ENCODE results near the gene CA12.

CA12 gene

GRCh38 chr15:63306492-63307073, 75.1 kb downstream of the CA12 start:
- no peak for DNase-seq (ENCODE audit: low read depth)

- no peak for DNase-seq (ENCODE audit: low read depth)
Measured at GRCh38 chr15:63305260-63305659, 76.4 kb downstream of the CA12 start.

DNA sequence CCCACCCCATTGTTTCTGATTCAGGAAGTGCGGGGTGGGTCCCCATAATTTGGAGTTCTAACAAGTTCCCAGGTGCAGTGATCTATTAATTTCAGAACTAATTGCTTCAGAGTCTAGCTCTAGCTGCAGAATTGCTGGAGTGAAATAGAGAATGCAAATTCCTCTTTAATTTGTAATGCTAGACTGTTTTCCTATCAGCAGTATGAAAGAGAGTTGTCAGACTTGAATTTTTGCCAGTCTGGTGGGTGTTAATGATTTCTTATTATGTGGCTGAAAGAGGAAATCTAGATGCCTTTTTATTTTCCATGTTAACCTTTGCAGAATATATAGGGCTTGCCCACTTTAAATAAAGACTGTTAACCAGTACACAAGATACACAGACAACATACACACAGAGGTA, 80.6 kb downstream of the CA12 start:
- no peak for DNase-seq (ENCODE audit: low read depth)

- DNase-seq (ENCODE audit: low read depth), result no peak
Measured at GRCh38 chr15:63299943-63300575, 81.6 kb downstream of the CA12 start.

GRCh38 chr15:63296195-63296594, 85.5 kb downstream of the CA12 start:
- DNase-seq (ENCODE audit: low read depth), result no peak

GRCh38 chr15:63295341-63295740, 86.3 kb downstream of the CA12 start:
- no peak for DNase-seq (ENCODE audit: low read depth)

GRCh38 chr15:63294359-63294758, 87.3 kb downstream of the CA12 start:
- DNase-seq (ENCODE audit: low read depth), result no peak

- DNase-seq (ENCODE audit: low read depth), result no peak
Measured at GRCh38 chr15:63292771-63293170, 88.9 kb downstream of the CA12 start.

DNA sequence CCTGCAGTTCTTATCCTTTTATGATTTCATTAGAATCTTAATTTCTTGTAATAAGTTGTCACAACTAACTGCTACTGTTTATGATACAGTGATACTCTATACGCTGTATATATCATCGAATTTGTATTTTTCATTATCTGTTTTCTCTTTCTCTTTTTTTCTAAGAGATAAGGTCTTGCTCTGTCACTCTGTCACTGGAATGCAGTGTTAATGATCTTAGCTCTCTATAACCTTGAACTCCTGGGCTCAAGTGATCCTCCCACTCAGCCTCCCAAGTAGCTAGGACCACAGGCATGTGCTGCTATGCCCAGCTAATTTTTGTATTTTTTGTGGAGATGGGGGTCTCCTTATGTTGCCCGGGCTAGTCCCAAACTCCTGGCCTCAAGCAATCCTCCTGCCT, 89.4 kb downstream of the CA12 start:
- DNase-seq (ENCODE audit: low read depth), result no peak

GRCh38 chr15:63291507-63291906, 90.1 kb downstream of the CA12 start:
- no peak for DNase-seq (ENCODE audit: low read depth)

DNA sequence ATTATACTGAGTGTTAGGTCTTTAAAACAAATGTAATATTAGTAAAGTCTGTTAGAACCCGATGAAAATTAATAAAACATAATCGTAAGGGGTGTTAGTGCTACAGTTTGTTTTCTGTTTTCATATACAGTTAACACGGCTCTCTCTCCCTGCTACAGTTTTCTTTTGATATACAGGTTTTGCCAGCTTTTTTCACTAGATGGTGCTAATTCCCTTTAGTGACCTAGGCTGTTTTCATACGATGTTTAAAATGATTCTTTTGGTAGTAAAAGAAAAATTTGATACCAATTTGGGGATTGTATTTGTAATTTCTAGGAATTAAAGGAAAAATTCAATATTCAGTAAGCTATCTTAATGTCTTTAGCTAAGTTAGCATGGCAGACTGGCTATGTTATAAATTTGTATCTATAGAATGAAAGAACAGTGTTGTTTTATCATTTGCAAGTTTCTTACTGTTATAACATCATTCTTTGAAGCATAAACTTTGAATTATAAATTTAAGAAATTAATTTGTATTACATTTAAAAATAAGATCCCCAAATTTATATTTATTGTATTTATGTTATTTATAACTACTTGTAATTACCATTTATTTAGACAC, 92.8 kb downstream of the CA12 start:
- DNase-seq (ENCODE audit: low read depth), result no peak

GRCh38 chr15:63288342-63288741, 93.3 kb downstream of the CA12 start:
- no peak for DNase-seq (ENCODE audit: low read depth)

- DNase-seq (ENCODE audit: low read depth), result no peak
Measured at GRCh38 chr15:63287109-63287508, 94.5 kb downstream of the CA12 start.

DNA sequence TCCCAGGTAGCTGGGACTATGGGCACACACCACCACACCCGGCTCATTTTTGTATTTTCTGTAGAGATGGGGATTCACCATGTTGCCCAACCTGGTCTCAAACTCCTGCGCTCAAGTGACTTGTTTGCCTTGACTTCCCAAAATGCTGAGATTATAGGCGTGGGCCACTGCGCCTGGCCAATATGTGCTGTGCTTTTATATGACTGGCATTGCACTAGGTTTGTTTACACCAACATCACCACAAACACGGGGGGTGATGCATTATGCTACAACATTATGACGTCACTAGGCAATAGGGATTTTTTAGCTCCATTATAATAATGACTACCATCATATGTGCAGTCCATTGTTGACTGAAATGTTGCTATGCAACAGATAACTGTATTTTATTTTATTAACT, 97.3 kb downstream of the CA12 start:
- no peak for DNase-seq (ENCODE audit: low read depth)

DNA sequence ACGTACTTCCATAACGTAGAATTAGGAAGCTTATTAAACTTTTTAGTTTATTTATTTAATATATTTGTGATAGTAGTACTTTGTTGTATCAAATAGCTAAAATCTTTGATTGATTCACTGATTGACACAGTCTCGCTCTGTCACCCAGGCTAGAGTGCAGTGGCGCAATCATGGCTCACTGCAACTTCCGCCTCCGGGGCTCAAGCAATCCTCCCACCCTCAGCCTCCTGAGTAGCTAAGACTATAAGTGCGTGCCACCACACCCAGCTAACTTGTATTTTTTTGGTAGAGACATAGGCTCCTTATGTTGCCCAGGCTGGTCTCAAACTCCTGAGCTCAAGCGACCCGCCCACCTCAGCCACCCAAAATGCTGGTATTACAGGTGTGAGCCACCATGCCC, 98.5 kb downstream of the CA12 start:
- DNase-seq (ENCODE audit: low read depth), result no peak

- no peak for DNase-seq (ENCODE audit: low read depth)
Measured at GRCh38 chr15:63277893-63278456, 103.7 kb downstream of the CA12 start.

DNA sequence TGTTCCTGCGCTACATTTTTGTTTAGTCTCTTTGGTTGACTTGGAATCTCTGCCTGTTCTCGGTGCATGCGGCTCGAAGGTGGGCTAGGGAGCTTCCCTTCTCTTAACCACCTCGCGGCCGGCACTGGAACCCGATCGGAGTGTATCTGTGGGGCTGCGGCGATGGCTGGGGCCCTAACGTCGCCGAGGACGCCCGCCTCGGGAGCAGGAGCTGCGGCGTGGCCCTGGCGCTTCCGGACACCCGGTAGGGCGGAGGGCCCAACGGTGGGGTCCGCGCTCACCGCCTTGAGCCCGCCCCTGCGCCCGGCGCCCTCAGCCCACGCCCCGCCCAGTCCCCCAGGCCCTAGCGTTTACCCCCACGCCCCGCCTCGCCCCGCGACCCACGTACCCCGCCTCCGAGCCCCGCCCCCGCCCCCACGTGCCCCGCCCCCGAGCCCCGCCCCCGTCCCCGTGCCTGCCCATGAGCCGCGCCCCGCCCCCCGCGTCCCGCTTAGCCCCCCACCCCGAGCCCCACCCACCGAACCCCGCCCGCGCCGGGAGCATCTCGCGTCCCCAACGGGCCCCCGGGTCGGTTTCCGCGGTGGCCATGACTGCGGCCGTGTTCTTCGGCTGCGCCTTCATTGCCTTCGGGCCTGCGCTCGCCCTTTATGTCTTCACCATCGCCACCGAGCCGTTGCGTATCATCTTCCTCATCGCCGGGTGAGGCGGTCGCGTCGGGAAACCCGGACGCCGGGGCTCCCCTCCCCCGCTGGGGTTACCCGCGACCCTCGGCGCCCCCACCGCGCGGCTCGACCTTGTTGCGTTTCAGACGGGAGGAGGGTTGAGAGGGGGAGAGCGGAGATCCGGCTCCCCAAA, 104.4 kb downstream of the CA12 start, which contains the start of gene APH1B:
Gene APH1B, plus strand, starts transcription at position 568 of the 855 bp plus-strand sequence. Its CDS starts 19 bp downstream, at position 587.
- DNase-seq (ENCODE audit: low read depth), result peak; percentile 59

DNA sequence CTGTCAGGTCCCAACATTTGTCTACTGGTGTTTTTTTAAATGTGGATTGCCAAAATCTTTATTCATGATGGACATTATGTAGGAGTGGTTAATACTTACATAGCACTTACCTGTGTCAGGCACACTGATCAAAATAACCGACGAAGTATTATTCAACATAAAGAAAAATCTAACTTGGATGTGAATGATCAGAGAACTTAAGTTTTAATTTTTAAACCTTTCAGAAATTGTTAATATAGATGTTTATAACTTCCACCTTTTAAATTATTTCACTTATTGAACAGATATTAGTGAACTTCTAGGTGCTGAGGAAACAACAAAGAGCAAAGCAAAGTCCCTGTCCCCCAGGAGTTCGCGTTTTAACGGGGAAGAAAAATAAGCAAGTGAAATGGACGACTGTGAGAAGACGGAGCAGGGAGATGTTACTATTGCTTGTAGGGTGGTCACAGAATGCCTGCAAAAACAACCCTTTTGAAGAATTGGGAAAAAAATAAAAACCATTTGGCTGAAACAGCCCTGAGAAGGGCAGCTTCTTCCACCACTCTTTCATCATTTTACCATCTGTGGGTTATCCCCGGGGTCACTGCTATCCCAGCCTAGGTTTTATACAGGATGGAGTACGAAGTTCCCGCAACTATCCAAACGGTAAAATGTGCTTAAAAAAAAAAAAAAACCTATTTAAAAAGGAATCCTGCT, 105.2 kb downstream of the CA12 start:
- DNase-seq (ENCODE audit: low read depth), result no peak

DNA sequence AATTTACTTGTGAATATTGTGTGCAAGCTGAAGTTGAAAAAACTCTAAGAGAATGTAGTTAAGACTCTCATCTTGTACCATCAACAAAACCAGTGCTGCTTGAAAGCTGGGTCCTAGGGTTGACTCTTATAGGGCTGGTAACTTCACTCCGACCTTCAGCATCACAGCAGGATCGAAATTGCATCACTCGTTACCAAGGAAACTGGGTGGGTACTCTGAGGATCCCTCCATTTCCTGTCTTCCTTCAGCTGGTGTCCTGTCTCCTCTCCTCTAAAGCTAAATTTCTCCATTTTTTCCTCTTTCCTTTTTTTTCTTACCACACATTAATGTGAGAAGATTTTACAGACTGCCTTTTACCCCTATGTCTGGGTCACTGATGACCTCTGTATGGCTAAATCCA, 107.2 kb downstream of the CA12 start:
- no peak for DNase-seq (ENCODE audit: low read depth)
